HG02981 (cell line): ENCODE measurements around the gene SPATA6.
"Not testable (repeated sequence)": the region's sequence is repeated elsewhere in the genome, so short reads cannot be mapped to it uniquely, and the experiment has no call there.

Source experiments
- ATAC-seq: cut with Tn5 transposase; IDR thresholded peaks from one replicate; pipeline ENCODE4 v1.9.1; 2021; ENCODE audit warnings: mild to moderate bottlenecking, moderate library complexity; ENCODE audit not compliant: unreplicated experiment

The SPATA6 gene

GRCh38 chr1:48371598-48371997 is 100.4 kb downstream of the SPATA6 start:
- no peak for ATAC-seq

GRCh38 chr1:48362901-48363300 is 109.1 kb downstream of the SPATA6 start:
- no peak for ATAC-seq

- ATAC-seq, result no peak
These were observed 115.1 kb downstream of the SPATA6 start for GRCh38 chr1:48356901-48357300.

- ATAC-seq, result no peak
These were observed 127.6 kb downstream of the SPATA6 start for GRCh38 chr1:48344373-48344772.

GRCh38 chr1:48341221-48341620 is 130.8 kb downstream of the SPATA6 start:
- ATAC-seq, result no peak

GRCh38 chr1:48338257-48338656 is 133.7 kb downstream of the SPATA6 start:
- ATAC-seq, result no peak

- no peak for ATAC-seq
These were observed 138.7 kb downstream of the SPATA6 start for GRCh38 chr1:48333316-48333715.

- no peak for ATAC-seq
These were observed 139.9 kb downstream of the SPATA6 start for GRCh38 chr1:48332115-48332514.

- ATAC-seq, result no peak
These were observed 142.1 kb downstream of the SPATA6 start for GRCh38 chr1:48329905-48330304.

- ATAC-seq, result no peak
These were observed 142.5 kb downstream of the SPATA6 start for GRCh38 chr1:48329486-48329885.

GRCh38 chr1:48311829-48312228 is 160.2 kb downstream of the SPATA6 start:
- not testable (repeated sequence) for ATAC-seq

GRCh38 chr1:48309564-48310082 is 162.4 kb downstream of the SPATA6 start:
- ATAC-seq, result no peak

GRCh38 chr1:48302652-48303051 is 169.4 kb downstream of the SPATA6 start:
- no peak for ATAC-seq

- no peak for ATAC-seq
These were observed 177.3 kb downstream of the SPATA6 start for GRCh38 chr1:48294656-48295055.

- not testable (repeated sequence) for ATAC-seq
These were observed 177.9 kb downstream of the SPATA6 start for GRCh38 chr1:48294094-48294493.

GRCh38 chr1:48292706-48293105 is 179.3 kb downstream of the SPATA6 start:
- ATAC-seq, result no peak

GRCh38 chr1:48291421-48291820 is 180.6 kb downstream of the SPATA6 start:
- ATAC-seq, result no peak

- no peak for ATAC-seq
These were observed 186.5 kb downstream of the SPATA6 start for GRCh38 chr1:48285525-48285924.

GRCh38 chr1:48284696-48285420 is 187.1 kb downstream of the SPATA6 start:
- not testable (repeated sequence) for ATAC-seq

- ATAC-seq, result not testable (repeated sequence)
These were observed 189.7 kb downstream of the SPATA6 start for GRCh38 chr1:48282329-48282728.

GRCh38 chr1:48277437-48277836 is 194.6 kb downstream of the SPATA6 start:
- not testable (repeated sequence) for ATAC-seq

GRCh38 chr1:48266576-48266975 is 205.4 kb downstream of the SPATA6 start:
- ATAC-seq, result no peak

GRCh38 chr1:48263041-48263440 is 209.0 kb downstream of the SPATA6 start:
- ATAC-seq, result no peak
